Frontal cortex (tissue), 4 donors: Measurements from ENCODE around the gene ZNF407. TPM values are rescaled to one million over a fixed set of nuclear protein-coding genes. Genes with fewer than 3 reads are reported as not detected.

Source experiments
- DNase-seq, 2 donors: peaks; one replicate each; pipeline ENCODE4 v3.0.0; 2012; ENCODE audit warnings: low spot score in 2 of 2
- FAIRE-seq: peaks from 2 replicates; lab custom pipeline; 2012; peaks lifted over from hg19 to GRCh38; lab: Jason Lieb, UNC
- total RNA-seq: library from RNA; depleted of rRNA; stranded (reverse); fragments of >200 nt; gene quantifications from one replicate; pipeline ENCODE4 v1.2.3, GENCODE V29; 2014
- donor health status: control.
- donor health status: control.
- donor health status: control.

ZNF407 gene
- total RNA-seq, 1 donor from 2014 or later: 22.0 TPM

DNA sequence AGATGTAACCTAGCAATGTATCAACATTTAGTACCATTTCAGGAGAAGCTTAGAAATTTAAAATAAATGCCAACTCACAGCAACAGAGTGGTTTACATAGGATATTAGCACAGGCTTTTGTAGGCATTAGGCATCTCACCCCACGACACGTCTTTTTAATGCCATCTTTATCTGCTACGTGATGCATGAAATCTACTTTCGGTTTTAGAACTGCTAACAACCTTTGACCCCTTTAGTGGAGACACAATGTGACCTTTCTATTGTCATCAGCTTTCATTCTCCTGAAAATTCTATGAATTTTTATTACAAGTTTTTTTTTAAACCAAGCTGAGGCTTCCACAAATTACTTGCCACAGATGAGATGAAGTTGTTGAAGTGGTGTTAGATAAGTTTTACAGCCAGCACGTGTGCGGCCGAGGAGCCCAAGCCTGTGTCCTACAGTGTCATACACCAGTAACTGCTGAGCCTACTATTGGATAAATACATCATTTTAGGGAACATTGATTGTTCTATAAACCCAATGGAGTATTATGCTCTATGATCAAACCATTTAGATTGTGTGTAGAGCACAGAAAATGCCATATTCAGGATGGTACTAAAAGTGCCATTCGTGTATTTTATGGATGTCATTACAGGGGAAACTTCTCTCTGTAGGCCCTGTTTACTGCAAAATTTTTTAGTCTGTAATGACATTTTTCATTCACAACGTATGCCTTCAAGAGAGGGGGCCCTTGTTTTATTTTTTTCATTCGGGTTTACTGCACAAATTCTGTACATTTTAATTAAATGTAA, 459.7 kb downstream of the ZNF407 start:
- no peak for DNase-seq
- FAIRE-seq: no peak

DNA sequence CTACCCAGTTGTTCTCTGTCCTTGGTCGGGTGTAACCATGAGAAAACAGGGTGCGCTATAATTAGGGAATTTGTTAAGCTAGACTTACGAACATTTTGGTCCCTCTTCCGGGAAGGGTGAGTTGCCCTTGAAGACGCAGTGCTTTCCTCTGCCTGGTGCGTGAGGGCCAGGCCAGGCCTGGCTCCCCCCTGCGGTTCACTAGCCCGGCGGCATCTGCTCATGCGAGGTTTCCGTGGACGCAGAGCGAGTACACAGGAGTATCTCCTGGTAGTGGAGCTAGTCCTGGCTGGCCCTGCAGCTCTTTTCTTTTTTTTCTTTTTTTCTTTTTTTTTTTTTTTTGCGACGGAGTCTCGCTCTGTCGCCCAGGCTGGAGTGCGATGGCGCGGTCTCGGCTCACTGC, 462.5 kb downstream of the ZNF407 start:
- no peak for FAIRE-seq
- DNase-seq: no peak

DNA sequence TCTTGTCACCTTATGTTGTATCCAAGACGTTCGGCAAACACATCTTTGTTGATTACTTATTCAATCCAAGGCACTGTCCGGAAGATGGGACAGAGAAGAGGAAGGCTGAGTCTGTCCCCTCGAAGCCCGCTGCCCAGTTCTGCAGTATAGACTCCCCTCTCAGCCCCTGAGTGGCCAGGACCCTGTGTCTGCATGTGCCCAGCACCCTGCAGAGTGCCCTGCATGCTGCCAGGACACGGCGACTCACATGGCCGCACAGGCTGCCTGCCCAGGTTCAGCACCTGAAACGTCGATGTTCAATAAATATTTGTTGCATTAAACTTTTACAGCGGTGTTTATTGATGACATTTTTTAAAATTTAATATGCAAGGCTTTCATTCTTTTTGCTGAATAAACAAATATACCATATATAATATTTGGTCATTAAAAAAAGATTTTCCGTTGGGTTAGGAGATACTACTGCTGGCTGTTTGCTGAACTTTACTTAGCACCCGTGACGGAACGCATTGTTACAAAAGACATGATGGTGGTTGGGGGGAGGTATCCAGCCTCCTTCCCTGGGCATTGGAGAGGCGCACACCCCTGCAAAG, 464.7 kb downstream of the ZNF407 start:
- DNase-seq: no peak
- FAIRE-seq: no peak

DNA sequence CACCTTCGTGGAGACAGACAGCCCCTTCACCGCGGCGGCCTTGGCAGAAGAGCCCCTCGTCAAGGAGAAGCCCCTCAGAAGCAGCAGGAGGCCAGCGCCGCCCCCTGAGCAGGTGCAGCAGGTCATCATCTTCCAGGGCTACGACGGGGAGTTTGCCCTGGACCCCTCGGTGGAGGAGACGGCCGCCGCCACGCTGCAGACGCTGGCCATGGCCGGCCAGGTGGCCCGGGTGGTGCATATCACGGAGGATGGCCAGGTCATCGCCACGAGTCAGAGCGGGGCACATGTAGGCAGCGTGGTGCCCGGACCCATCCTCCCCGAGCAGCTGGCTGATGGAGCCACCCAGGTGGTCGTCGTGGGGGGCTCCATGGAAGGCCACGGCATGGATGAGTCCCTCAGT, 465.5 kb downstream of the ZNF407 start:
- DNase-seq (no peak), FAIRE-seq (no peak)

DNA sequence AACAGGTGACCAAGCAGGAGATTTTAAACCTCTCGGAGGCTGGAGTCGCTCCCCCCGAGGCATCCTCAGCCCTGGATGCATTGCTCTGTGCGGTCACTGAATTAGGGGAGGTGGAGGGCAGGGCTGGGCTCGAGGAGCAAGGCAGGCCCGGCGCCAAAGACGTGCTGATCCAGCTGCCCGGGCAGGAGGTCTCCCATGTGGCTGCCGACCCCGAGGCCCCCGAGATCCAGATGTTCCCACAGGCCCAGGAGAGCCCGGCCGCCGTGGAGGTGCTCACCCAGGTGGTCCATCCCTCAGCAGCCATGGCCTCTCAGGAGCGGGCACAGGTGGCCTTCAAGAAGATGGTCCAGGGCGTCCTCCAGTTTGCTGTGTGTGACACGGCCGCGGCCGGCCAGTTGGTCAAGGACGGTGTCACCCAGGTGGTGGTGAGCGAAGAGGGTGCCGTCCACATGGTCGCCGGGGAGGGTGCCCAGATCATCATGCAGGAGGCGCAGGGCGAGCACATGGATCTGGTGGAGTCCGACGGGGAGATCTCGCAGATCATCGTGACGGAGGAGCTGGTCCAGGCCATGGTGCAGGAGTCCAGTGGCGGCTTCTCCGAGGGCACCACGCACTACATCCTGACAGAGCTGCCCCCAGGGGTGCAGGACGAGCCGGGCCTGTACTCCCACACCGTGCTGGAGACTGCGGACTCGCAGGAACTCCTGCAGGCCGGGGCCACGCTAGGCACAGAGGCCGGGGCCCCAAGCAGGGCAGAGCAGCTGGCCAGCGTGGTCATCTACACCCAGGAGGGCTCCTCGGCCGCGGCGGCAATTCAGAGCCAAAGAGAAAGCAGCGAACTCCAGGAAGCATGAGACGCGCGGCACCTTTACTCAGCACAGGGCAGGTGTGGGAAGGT, 466.2 kb downstream of the ZNF407 start:
- FAIRE-seq: no peak
- no peak for DNase-seq

DNA sequence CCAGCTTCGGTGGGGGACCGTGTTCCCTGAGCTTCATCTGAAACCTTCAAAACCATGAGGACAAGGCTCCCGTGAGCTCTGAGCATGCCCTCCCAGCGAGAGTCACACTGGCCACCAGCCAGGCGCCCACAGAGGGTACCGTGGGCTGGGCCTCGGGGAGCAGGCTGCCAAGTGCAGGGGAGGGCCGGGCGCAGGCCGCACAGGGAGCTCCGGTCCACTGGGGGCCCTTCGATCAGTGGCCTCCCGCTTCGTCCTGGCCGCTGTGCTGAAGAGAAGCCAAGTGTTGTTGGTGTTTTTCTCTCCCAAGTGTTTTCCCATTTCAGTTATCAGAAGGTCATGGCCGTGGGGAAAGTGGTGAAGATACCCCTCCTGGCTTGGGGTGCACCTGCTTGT, 466.8 kb downstream of the ZNF407 start:
- no peak for FAIRE-seq
- DNase-seq: no peak

DNA sequence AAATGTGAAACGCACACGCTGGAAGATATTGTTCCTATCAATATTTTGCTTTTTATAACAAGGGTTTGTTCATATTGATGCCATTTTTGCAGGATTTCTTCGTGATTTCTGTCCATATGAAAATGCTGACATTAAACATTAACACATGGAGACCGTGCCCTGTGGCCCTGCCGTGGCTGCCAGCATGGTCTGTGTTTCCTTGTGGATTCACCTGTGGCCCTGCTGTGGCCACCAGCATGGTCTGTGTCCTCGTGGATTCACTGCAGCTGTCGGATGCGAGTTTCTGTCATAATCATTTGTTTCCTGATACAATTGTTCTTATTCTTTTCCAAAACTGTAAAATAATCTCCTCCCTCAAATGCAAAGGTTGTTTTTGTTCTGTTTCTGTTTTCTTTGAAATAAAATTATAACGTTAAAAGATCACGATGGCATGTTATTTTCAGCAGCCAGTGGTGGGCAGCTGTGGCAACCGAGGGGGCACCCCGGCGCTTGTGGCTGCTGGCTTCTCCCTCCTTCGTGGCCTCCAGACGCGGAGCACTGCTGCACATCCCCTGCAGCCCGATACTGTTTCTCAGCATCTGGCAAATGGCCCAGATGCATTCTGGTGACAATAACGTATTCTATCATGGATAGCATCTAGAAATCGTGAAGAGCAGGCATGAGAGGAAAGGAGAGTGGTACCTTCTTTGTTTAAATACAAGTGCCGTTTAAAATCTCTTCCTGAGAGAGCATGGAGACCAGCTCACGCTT, 467.8 kb downstream of the ZNF407 start:
- DNase-seq (peak in 1 of 2 donors; percentile 46), FAIRE-seq (no peak)

DNA sequence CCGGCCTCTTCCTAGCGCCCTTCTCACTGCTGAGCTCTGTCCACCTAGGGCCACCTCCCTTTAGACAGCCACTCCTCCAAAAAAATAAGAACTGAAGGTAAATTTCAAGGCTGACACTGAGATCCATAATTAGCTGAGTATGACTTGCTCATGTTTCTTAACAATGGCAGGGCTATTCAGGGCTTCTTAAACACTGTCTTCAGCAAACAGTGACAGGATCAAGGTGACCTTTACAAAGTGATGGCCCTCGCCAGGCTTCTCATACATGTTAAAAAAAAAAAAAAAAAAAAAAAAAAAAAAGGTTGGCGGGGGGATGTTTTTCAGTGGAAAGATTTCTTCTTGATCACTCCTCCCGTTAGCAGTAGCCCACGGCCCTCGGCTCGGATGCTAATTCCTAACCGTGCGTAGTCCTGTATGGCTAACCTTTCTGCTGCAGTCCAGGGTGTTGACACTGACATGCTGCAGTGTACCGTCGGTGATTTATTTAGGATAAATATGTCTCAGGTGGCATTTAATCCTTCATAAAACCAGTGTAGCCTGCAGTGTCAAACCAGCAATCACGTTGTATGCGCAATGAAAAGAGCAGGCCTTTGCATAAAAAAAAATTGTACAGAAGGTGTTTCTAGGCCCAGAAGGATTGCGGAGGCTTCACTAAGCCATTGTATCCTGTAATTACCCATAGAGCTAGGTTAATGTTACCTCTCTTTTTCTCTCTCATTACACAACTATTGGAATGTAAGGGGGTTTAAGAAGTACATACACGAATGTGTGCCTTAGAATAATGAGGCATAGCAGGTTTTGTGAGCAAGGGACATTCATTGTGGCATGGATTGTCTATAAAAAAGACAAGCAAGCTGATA, 468.6 kb downstream of the ZNF407 start:
- no peak for FAIRE-seq
- no peak for DNase-seq

DNA sequence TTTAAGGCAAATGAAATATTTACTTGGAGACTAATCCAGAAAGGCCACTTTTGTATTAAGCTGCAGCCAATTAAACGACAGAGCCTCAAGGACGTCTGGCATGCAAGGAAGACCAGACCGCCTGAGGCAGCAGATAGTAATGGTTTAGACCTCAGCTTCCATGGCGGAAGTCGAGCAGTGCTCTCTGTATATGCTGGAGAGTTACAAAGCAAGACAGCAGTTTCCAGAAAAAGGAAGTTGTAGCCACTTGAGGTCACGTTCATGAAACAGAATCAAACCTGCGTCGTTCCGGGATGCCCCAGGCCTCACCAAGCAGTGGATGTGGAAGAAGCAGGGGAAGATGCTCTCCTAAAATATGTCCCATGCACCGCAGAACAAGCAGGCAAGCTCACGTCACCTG, 469.3 kb downstream of the ZNF407 start:
- DNase-seq: no peak
- no peak for FAIRE-seq

DNA sequence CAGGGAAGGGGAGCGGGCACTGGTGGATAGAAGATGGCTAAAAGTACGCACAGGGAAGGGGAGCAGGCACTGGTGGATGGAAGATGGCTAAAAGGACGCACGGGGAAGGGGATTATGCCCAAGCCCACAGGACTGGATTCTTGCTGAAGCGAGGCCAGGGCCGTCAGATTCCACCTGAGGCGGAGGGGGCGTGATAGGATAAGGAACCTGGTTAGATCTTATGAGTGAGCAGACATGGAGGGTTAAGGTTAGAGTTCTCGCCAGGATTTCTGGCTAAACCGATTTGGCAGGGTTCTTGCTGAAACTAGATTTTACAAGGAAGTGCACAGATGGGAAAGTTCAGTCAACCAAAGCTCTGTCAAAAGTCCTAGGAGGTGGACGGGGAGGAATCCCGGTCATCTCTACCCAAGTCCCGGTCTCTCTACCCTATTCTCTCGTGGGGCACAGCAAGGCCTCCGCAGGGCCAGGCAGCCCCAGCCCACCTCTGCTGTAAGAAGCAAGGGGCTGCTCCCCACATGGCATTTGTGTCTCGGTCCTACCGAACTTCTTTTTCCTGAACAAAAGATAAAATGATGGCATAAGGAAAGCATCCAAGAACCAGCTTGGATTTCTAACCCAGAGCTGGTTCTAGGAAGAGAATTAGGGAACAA, 470.5 kb downstream of the ZNF407 start:
- FAIRE-seq: no peak
- no peak for DNase-seq

DNA sequence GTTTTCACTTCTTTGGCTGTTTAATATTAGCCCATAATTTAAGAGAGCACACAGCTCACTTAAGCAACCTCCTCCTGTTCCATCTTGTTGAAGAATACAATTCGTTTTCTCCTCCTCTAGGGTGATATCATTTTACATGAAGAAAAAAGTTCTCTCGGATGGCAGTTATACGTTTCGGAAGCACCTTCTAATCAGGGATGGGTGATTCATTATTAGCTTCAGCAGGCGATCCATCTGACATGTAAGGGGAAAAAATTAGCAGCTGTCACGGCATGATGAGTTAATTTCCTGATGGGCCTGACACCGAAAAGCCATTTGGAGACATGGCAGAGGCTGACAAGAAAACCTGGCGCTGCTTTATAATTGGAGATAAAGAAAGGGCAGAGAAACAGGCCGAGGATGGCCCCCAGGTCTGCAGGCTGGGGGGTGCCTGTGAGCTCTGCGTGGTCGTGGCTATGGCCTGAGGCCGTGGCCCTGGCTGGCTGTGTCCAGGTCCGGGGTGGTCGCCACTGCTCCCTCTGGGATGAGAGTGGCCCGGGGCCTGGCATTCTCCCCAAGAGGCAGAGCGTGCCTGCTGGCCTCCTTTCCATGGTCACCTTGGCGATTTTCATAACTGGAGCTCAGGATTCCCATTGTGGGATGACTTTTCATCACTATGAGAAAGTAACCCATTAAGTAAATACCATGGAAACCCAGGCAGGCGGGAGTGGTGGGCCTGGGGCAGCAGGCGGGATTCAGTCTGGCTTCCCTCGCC, 471.2 kb downstream of the ZNF407 start:
- FAIRE-seq (no peak), DNase-seq (no peak)

DNA sequence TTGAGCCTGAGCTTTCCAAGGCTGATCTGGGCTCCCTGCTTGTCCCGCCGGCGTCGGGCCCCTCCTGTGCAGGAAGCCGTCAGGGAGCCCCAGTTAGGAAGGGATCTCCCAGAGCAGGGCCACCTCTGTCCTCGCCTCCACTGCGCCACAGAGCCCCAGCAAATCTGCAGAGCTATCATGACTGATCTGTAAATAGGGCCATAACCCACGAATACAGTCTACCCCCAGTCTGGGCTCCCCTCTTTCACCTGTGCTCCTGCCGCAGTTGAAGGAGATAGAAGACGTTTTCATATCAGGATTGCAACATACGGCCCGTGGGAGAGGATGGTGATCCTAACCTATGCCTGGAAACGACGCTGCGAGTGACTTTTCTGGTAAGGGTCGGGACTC, 472.6 kb downstream of the ZNF407 start:
- no peak for DNase-seq
- FAIRE-seq: no peak

DNA sequence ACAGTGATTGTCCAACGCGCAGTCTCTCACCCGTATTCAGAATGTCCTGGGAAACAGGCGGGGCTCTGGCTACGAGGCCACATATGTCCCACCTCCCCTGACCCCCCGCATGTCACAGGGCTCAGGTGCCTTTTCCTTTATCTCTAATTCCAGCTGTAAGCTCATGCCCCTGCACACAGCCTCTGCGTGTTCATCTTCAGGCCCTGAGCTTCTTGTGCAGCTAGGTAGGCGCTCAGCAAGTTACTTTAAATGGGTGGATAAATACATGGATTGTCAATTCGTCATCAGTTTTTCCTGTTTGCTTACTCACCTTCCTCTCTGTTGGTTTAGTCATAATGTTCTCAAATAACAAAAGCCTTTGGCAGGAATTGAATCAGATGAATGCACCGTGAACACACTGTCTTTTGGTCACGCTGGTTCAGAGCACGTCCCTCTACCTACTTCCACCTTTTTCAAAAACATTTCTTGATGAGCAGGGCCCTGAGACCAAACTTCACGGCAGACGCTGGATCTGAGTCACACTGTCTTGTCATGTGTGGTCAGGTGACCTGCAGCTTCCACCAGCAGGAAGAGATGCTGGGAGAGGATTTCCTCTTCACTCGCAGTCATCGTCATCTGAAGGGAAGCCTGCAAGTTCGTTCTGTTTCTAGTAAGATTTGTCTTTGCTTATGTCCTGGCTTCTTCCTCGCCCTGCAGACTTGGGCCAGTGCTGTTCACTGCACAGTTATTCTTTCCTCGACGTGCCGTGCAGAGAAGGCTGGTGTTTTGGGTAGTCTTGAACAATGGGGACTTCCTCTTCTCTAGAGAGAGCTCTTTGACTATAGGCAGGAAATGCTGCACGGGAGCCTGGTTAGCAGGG, 473.2 kb downstream of the ZNF407 start:
- DNase-seq: peak in 1 of 2 donors; percentile 49
- no peak for FAIRE-seq

DNA sequence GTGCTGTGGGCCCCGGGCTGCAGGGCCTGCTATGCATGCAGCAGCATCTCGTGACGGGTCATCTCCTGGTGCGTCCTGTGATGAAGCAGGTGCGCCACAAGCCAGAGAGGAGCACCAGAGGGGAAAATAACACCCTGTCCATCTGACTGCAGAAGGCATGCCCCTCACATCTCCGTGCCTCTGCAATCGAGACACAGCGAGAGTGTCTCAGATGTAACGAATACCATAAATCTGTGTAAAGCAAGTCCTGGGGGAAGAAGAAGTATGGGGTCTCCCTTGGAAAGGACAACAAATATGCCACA, 473.8 kb downstream of the ZNF407 start:
- DNase-seq (no peak), FAIRE-seq (no peak)

DNA sequence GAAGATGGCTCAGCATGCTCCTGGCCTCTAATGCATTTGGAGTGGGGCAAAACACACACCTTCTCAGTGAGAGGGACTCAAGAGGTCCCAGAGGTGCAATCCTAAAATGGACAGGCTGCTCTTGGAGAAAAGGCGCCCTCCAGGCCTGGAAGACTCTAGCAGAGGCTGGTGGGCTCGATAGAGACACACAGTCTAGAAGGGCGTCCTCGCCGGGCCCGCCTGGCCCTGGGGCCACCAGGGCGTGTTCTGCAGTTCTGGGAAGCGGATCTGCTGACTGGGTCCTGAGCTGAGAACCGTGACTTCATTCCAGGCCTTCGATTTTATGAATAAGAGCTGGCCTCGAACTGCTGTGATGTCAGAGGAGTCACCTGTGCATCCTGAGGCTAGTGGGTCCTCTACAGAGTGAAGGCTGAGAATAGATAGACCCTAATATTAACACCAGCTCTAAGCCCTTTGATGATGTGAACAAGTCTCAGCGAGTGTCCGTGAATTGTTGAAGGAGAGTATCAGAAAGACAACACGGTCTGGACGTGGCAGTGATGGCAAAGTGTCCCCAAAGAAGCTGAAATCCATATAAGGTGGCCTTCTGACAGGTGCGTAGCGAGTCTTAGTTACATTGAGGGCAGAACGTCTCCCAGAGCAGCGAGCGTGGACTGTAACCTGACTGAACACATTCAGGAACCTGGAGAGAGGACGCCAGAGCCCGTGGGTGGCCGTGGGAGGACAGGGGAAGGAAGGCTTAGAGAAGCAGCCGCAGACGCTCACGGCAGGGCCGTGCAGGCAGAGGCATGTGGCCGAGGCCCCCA, 474.4 kb downstream of the ZNF407 start:
- FAIRE-seq (no peak), DNase-seq (no peak)

DNA sequence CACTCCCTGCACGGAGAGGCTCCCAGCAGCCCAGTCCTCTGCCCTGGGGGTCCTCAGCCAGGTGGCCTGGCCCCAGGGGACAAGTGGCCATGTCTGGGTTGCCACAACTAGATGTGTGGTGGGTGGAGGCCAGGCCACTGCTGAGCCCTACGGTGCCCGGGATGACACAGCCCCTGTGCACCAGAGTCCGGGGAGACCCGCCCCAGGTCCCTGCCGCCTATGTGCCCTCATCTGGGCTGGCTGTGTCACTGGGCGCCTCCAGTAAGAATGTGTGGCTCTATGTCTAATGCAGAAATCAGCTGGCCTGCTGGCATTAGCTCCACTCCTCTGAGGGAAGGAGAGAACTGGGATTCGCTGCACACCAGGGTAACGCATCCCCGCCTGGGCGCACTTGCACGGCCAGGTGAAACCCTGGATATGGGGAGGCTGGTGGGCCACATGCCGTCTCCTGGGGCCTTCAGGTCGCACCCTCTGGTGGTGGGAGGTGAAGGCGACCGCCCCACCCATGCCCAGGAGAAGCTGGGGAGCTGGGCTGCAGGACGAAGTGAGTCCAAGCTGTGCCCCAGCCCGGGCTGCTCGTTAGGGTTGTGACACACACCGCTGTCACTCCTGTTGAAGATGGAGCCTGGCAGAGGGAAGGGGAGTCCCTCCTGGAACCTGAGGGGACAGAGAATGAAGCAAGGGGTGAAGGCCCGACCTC, 475.2 kb downstream of the ZNF407 start:
- DNase-seq (no peak), FAIRE-seq (no peak)
